BE2C (cell line): ENCODE data around the gene SPAG8.

Source experiments
- DNase-seq: peaks from one replicate; pipeline ENCODE4 v3.0.0-alpha.2; 2020
- H3K27me3 ChIP-seq: fragments of 250-450 bp; sonication (Bioruptor Pico); 2 replicates; pipeline ENCODE4 v1.5.1; 2020; ENCODE audit warnings: mild to moderate bottlenecking
- H3K36me3 ChIP-seq: fragments of 250-450 bp; sonication (Bioruptor Pico); 2 replicates; pipeline ENCODE4 v1.5.1; 2020; ENCODE audit warnings: mild to moderate bottlenecking
- H3K4me1 ChIP-seq: fragments of 250-450 bp; sonication (Bioruptor Pico); 2 replicates; pipeline ENCODE4 v1.5.1; 2020
- H3K4me3 ChIP-seq: 2 replicates; pipeline ENCODE4 v1.5.1; 2011; ENCODE audit warnings: low read depth, low read length
- H3K9me3 ChIP-seq: fragments of 250-450 bp; sonication (Bioruptor Pico); 2 replicates; pipeline ENCODE4 v1.5.1; 2020
- CTCF ChIP-seq: IDR thresholded peaks from 2 replicates; pipeline ENCODE4 v1.5.1; 2012; ENCODE audit warnings: mild to moderate bottlenecking, low read depth, low read length

Gene SPAG8

GRCh38 chr9:35797311-35798109, 14.6 kb downstream of the SPAG8 start:
- no peaks in the 10 kb centered on the region for H3K9me3 ChIP-seq
- no peaks in the 10 kb centered on the region for H3K36me3 ChIP-seq
- H3K4me3 ChIP-seq: no peak overlapping the region
- peaks cover 17% of the 10 kb centered on the region for H3K4me1 ChIP-seq
- TF ChIP-seq CTCF: no peak
- DNase-seq: no peak
- no peaks in the 10 kb centered on the region for H3K27me3 ChIP-seq

- Histone ChIP-seq H3K27me3 (no peaks in the 10 kb centered on the region), H3K4me3 (no peak overlapping the region), H3K36me3 (no peaks in the 10 kb centered on the region), H3K4me1 (peaks cover 21% of the 10 kb centered on the region), H3K9me3 (no peaks in the 10 kb centered on the region)
- TF ChIP-seq CTCF: no peak
- DNase-seq: no peak
Observed at GRCh38 chr9:35795695-35796094, 16.4 kb downstream of the SPAG8 start.

GRCh38 chr9:35793461-35793860, 18.6 kb downstream of the SPAG8 start:
- Histone ChIP-seq H3K4me3 (no peak overlapping the region), H3K4me1 (peaks cover 16% of the 10 kb centered on the region), H3K9me3 (no peaks in the 10 kb centered on the region), H3K27me3 (no peaks in the 10 kb centered on the region), H3K36me3 (no peaks in the 10 kb centered on the region)
- TF ChIP-seq CTCF: no peak
- DNase-seq: peak; percentile 69

GRCh38 chr9:35792826-35793225, 19.2 kb downstream of the SPAG8 start:
- H3K36me3 ChIP-seq: no peaks in the 10 kb centered on the region
- no peaks in the 10 kb centered on the region for H3K9me3 ChIP-seq
- TF ChIP-seq CTCF: no peak
- peaks cover 12% of the 10 kb centered on the region for H3K4me1 ChIP-seq
- DNase-seq: no peak
- no peak overlapping the region for H3K4me3 ChIP-seq
- H3K27me3 ChIP-seq: no peaks in the 10 kb centered on the region

GRCh38 chr9:35792024-35792813, 19.8 kb downstream of the SPAG8 start:
- no peaks in the 10 kb centered on the region for H3K9me3 ChIP-seq
- TF ChIP-seq CTCF: no peak
- H3K4me1 ChIP-seq: peaks cover 11% of the 10 kb centered on the region
- no peaks in the 10 kb centered on the region for H3K36me3 ChIP-seq
- no peak for DNase-seq
- peak overlapping the region; percentile 57 for H3K4me3 ChIP-seq
- no peaks in the 10 kb centered on the region for H3K27me3 ChIP-seq
